GM18873 (cell line): ENCODE data around the gene P3R3URF.

Experiments
- ATAC-seq: cut with Tn5 transposase; IDR thresholded peaks from one replicate; pipeline ENCODE4 v1.9.1; 2021; ENCODE audit warnings: mild to moderate bottlenecking, moderate library complexity, moderate number of reproducible peaks; ENCODE audit not compliant: unreplicated experiment, low FRiP score

The P3R3URF gene

GRCh38 chr1:46174448-46175231 lies 1.6 kb downstream of the P3R3URF start, which contains the start of gene TSPAN1:
Gene TSPAN1 (plus strand): TSS chr1:46175087. CDS start chr1:46181108, 6,021 bp downstream.
- ATAC-seq: no peak

DNA sequence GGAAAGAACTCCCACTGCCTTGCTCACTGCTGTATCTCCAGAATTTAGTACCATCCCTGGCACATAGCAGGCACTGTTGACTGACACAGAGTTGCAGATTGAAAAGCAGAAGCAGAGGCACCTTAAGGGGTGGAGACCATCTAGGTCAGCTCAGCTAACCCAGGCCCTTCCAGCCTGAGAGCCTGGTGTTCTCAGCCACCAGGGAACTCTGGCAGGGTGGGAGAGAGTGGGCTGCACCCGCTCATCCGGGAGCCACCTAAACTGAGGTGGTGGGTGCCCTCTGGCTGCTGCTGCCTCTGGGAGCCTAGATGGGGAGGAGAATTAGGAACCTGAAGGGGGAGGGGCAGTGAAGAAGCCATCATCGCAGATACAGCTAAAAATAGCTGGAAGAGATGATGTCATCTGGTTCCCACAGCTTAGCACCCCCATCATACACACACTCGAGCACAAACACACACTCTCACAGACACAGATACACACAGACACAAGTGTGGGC lies 2.9 kb downstream of the P3R3URF start:
- ATAC-seq: no peak

DNA sequence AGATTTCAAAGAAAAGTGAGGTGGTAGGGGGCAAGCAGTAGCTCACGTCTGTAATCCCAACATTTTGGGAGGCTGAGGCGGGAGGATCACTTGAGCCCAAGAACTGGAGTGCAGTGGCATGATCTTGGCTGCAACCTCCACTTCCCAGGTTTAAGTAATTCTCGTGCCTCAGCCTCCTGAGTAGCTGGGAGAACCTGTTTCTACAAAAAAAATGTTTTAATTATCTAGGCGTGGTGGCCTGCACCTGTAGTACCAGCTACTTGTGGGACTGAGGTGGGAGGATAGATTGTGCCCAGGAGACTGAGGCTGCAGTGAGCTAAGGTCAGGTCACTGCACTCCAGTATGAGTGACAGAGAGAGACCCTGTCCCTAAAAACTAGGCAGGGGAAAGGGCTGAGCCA lies 4.0 kb downstream of the P3R3URF start:
- ATAC-seq: no peak

DNA sequence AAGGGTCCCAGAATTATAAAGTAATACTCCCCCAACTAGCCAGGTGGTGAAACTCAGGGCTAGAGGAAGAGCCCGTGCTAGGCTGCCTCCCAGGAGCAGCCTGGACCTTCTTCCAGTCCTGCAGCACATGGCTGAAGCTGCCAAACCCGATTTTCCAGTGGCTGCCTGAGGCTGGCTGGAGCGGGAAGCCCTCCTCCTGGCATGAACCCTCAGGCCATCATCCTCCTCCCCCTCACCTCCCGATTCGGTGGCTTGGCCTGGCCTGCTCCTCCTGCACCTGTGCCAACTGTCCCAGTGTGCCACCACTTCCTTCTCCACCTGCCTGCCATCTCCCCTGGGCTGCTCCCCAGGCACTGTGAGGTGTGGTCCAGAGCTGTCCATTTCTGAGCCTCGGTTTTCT lies 4.4 kb downstream of the P3R3URF start:
- ATAC-seq: no peak

DNA sequence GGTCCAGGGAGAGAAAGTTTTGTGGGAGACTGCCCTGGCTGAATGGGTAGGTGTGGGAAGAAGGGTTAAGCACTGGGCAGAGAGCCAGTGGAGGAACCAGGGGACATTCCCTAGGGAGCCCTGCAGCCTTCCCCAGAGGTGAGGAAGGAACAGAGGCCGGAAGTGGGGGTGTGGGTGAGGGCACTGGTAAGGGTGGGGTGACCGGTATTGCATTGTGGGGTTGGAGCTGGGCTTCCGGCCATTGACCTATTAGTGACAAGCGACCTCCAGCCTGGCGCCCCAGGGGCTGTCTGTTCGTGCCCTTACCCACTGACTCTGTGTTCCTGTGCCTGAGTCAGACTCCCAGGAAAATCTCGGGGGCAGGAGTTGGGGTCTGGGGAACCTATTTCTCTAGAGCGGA lies 4.9 kb downstream of the P3R3URF start:
- no peak for ATAC-seq

- ATAC-seq: no peak
Observed at GRCh38 chr1:46169811-46170454, 6.4 kb downstream of the P3R3URF start.

- ATAC-seq: no peak
Observed at GRCh38 chr1:46168477-46168876, 7.8 kb downstream of the P3R3URF start.

DNA sequence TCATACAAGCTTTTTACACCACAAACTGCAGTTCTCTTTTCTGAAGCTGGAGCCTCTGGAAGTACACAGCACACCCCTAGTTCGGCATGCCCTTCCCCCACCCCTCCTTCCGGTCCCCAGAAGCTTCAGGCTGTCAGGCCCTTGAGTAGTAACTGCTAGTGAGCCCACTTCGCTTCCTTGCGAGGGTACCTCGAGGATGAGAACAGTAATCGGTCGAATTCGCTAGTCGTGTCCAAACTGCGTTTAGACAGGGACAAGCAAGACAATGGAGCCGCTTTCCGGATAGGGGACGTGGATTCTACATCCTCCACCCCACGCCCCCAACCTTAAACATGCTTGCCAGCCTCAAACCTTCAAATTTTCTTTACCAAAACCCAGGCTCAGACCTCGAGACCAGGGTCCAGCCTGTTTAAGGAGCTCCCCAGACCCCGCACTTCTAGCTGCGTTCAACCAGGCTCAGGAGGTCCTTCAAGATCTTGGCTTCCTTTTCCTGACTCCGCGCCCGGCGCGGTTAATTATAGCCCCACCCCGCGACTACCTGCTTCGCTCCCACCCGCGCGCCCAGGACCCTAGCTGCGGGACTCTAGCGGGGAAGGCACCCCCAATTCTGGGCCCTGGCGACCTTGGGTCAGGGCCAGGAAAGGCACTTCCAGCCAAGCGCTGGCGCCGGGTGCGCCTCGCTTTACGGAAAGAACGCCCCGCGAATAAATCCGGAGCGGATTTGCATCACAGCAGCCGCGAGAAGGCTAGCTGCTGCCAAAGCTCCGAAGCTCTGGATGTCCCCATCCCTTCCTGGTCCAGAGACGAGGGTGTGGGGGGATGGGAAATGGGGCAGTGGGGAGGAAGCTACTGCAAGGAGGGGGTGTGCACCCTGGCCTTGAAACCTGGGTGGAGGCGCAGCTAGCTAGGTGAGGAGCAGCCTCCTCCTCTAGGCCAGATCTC lies 9.5 kb downstream of the P3R3URF start:
- no peak for ATAC-seq

- ATAC-seq: no peak
Observed at GRCh38 chr1:46160212-46160611, 16.1 kb downstream of the P3R3URF start.

- ATAC-seq: no peak
Observed at GRCh38 chr1:46159516-46159915, 16.8 kb downstream of the P3R3URF start.

DNA sequence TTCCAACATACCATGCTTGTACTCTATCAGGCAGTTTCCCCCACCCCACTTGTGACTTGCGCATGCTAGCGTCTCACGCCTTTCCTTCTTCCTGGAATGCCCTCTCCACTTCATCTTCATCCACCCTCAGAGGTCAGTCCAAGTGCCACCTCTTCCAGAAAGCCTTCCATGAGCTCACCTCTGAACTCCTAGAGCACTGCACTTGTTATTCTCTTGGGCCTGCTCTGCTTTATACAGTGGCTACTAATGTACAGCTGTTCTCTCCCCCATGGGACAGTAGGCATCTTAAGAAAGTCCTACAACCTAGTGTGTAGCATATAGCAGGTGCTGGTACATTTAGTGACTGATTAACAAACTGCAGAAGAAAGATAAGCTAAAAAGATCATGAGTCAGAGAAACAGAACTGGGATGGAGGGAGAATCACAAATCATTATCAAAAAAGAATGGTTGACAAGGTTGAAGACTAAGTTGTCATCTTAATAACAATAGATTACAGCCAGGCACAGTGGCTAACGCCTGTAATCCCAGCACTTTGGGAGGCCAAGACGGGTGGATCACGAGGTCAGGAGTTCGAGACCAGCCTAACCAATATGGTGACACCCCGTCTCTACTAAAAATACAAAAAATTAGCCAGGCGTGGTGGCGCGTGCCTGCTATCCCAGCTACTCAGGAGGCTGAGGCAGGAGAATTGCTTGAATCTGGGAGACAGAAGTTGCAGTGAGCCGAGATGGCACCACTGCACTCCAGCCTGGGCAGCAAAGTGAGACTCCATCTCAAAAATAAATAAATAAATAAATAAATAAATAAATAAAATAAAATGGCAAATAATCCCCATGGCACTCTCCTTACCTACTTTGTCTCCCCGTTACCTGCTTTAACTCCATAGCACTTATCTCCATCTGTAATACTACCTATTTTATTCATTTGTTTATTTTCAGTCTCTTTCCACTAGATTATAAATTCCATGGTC lies 17.7 kb downstream of the P3R3URF start:
- ATAC-seq: peak; percentile 59

- ATAC-seq: no peak
Observed at GRCh38 chr1:46157916-46158311, 18.4 kb downstream of the P3R3URF start.

DNA sequence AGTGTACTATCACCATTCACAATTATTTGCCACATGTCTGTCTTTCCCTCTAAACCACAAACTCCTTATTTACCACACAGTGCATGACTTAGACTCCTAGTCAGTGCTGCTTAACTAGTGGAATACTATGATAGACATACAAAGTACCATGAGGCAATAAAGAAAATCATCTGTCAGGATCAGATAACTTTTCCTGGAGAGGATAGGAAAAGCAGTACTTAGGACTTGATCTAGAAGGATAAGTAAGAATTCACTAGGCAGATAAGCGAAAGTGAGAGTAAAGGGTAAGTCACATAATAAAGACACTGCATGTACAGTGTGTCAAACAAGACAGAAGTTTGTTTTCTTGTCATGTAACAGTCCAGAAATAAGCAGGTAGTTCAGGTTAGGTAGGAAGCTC lies 22.6 kb downstream of the P3R3URF start:
- no peak for ATAC-seq

GRCh38 chr1:46153228-46153627 lies 23.1 kb downstream of the P3R3URF start:
- ATAC-seq: no peak

DNA sequence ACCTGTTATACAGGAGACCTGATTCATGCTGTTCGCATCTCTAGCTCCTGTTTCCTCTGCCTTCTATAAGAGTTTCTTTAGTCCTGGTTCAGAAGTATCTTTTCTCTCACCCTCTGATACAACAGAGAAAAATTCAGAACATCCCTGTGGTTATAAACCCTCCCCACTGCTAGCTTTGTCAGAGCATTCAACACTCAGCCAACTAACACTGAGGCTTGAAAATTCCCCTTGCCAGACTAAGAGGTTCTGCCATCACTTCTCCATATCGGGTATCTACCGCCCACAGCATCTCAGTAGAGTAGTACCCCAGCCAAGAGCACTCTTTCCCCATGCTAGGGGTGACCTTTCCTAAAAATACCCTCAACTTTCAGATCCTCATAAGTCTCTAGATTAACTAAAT lies 24.3 kb downstream of the P3R3URF start:
- ATAC-seq: no peak

- ATAC-seq: no peak
Observed at GRCh38 chr1:46150085-46150484, 26.2 kb downstream of the P3R3URF start.

- ATAC-seq: no peak
Observed at GRCh38 chr1:46148318-46148717, 28.0 kb downstream of the P3R3URF start.

- no peak for ATAC-seq
Observed at GRCh38 chr1:46137916-46138315, 38.4 kb downstream of the P3R3URF start.

DNA sequence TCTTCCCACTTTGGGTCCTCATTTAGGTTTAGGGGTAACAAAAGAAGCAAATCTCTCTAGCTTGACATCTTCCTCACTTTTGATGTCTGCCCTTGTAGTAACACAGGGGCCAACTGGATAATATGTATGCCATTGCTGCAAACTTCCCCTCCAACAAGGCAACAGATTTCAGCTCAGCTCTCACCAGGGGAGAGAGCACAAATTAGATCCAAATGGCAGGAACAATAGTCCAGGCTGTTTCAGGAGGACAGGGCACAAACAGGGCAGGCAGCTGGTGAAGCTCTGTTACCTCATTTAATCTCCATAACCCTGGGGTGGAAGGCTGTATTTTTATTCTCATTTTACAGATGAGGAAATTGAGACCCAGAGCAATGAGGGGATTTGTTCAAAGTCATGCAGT lies 39.6 kb downstream of the P3R3URF start:
- no peak for ATAC-seq
